OCI-LY7 (cell line): ENCODE measurements around the gene BORCS6.

Source experiments
- CTCF ChIP-seq: fragments of 200-600 bp; sonication (generic); conservative IDR thresholded peaks from 2 replicates; pipeline ENCODE4 v1.5.1; 2014; ENCODE audit warnings: mild to moderate bottlenecking, antibody characterized with exemption, low read length, moderate library complexity, mixed read lengths
- EZH2phosphoT487 ChIP-seq: fragments of 200-600 bp; sonication (generic); IDR thresholded peaks from 2 replicates; pipeline ENCODE4 v1.6.1; 2018; ENCODE audit warnings: low read depth, borderline replicate concordance, mild to moderate bottlenecking, mixed run types, antibody characterized with exemption, low read length, moderate library complexity, mixed read lengths

DNA sequence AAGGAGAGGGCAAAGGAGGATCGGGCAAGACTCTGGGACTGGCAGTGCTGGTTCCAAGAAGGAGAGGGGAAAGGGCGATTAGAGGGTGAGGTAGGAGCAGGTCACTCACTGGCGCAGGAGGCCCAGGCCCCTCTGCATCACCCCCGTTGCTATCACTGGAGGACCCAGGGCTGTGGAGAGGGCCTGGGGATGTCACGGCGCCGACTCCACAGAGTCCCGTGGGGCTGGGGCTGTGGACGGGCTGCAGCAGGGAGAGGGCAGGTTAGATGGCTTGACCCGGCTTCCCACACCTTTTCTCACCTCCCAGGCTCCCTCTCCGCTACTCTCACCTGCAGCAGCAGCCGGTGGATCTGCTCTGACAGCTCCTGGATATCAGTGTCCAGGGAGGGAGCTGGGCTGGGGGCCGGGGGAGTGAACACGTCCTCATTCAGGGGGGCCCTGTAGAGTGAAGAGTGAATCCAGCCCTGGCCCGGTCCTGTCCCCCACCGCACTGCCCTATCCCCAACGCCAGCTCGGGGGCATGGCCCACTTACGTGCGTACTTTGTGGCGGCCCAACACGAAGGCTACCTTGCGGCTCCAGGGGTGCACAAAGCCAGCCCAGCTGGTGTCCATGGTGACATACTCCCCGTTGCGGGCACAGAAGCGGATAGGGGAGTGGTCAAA lies 42.7 kb downstream of the BORCS6 start:
- TF ChIP-seq CTCF, result no peak
- no peak for TF ChIP-seq EZH2phosphoT487
